EH (cell line): ENCODE results near the gene RDH16.
"Not testable (repeated sequence)": the region's sequence is repeated elsewhere in the genome, so short reads cannot be mapped to it uniquely, and the experiment has no call there.

Source experiments
- DNase-seq: peaks from one replicate; pipeline ENCODE4 v3.0.0-alpha.2; 2015; ENCODE audit warnings: low read depth

Gene RDH16

GRCh38 chr12:56989861-56990610, 32.6 kb upstream of the RDH16 start:
- DNase-seq = peak; percentile 63

GRCh38 chr12:56988207-56988739, 30.9 kb upstream of the RDH16 start:
- no peak for DNase-seq

DNA sequence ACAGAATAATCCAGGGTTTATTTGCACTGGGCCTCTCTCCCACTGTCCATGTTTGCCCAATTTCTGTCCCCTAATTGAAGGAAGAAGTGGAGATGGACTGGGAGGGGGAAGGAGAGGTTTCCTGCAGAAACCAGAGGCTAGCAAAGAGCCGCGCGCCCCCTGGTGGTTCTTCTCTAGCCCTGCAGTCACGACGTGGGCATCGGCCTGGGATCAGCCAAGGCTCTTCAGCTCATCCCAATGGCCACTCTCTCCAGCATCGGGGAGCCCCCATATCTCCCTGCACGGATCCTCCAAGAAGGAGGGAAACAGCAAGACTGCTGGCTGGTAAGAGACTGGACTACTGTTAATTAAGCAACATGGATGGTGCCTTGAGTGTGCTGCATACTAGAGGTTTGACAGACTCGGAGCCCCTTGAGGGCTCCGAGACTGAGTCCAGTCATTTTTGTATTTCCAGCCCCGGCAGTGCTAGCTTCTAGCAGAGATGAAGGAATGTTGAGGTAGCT, 30.2 kb upstream of the RDH16 start:
- DNase-seq = peak; percentile 80

DNA sequence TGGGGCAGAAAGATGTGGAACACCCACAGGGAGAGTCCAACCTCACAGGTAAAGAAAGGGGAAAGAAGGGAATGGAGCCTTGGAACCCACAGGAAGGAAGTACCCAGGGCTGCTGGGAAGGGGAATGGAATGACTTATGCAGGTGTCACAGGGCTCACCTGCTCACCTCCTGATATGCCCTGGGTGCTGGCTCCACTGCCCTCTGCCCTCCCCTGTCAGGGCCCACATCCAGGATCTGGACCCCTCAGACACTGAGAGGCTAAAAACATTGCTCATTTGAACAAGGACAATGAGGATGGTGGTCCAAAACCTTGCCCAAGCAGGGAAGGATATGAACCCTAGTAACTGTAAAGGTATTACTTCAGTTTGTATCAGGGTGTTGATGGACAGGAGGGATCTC, 29.6 kb upstream of the RDH16 start:
- DNase-seq = no peak

- DNase-seq = peak; percentile 53
These were observed 28.3 kb upstream of the RDH16 start for GRCh38 chr12:56985714-56986113.

DNA sequence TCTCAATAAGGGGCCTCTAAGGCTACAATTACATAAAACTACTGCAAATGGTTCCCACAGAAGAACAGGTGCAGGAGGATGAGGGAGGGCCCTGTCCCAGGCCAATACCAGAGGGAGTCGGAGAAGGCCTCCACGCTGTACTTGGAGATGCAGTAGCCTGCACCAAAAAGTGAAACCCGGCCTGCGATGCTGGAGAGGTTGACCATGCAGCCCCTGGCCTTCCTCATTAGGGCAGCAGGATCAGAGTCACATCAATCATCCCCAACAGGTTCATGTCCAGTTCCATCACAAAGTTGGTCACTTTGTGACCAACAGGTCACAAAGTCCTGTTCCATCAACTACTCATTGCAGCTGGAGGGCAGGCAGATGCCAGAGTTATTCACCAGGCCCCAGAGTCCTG, 26.0 kb upstream of the RDH16 start:
- DNase-seq = no peak

DNA sequence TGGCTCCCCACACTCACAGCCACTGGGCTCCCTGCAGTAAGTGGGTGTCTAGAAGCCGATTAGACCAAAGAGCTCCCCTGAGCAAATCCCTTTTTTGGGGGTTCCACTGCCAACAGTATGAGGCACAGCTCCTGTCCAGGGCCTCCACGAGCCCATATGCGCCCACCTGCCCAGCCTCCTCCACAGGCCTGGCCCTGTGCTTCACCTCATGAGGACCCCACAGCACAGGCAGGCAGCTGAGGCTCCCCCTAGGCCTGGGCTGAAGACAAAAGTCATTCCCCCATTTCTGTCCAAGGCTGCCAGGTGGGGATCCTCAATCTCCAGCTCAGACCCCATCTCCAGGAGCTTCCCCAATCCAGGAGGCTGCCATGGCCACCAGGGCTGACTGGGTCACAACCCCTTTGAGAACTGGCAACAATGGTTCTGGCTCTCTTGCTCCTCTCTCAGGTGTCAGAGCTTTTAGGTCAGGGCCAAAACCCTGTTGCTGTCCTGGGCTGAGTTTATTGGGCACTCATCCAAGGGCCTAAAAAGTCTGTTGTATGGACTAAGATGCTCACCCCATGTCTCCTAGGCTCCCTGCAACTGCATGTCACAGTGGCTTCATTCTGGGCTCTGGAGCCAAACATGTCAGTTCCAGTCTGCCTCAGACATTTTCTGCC, 25.3 kb upstream of the RDH16 start:
- DNase-seq = not testable (repeated sequence)

GRCh38 chr12:56980941-56981530, 23.6 kb upstream of the RDH16 start:
- no peak for DNase-seq

DNA sequence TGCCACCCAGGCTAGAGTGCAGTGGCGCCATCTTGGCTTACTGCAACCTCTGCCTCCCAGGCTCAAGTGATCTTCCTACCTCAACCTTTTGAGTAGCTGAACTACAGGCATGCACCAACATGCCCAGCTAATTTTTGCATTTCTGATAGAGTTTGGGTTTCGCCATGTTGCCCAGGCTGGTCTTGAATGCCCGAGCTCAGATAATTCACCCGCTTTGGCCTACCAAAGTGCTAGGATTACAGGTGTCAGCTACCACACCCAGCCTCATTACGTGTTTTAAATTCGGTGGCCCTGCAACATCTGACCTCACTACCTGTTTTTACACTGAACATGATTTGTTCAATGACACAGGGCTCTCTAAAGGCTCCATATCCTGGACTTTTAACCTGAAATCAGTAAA, 22.9 kb upstream of the RDH16 start:
- no peak for DNase-seq

DNA sequence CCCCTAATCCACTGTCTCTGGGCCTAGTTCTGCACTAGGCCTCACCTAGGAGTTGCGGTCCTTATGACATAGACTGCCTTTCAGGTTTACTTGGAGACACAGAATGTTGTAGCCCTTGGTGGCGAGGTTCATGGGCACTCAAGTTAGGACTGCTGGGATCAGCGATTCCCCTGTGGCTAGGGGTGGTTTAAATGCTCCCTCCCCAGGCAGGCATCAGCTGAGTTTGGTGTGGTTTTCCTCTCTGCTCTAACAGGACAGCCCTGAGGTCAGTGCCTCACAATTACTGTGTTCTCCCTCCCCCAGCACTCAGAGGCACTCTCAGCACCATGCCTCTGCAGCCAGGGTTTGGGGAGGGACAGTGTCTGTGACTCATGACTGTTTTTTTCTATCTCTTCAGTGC, 22.2 kb upstream of the RDH16 start:
- DNase-seq = peak; percentile 26

DNA sequence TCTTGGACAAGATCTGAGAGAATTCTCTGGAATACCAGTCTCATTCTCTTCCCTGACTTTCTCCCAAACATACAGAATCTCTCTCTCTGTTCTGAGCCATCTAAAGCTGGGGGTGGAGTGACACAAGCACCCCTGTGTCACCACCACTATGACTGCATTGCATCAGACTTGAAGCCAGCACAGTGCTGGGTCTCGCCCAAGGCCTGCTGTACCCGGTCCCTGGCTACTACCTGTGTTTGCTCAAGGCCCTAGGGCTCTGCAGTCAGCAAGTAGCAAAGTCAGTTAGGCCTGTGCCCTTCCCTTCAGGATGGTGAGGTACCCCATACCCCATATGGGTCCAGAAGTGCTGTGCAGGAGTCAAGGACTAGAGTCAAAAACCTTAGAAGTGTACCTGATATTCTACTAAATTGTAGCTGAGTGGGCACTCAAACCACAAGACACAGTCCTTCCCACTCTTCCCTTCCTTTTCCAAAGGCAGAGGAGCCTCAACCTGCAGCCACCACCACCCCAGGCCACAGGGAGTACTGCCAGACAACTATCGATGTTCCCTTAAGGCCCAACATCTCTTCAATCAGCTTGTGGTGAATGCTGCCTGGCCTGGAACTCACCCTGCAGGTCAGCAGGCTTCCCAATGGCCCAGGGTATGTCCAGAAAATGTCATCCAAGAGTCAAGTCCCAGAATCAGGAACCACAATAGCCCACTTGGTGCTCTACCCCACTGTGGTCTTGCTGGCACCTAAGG, 21.2 kb upstream of the RDH16 start:
- no peak for DNase-seq

DNA sequence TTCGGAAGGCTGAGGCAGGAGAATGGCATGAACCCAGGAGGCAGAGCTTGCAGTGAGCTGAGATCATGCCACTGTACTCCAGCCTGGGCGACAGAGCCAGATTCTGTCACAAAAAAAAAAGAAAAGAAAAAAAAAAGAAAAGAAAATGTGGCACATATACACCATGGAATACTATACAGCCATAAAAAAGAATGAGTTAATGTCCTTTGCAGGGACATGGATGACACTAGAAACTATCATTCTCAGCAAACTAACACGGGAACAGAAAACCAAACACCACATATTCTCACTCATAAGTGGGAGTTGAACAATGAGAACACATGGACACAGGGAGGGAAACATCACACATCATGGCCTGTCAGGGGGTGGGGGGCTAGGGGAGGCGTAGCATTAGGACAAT, 20.0 kb upstream of the RDH16 start:
- DNase-seq = not testable (repeated sequence)

GRCh38 chr12:56974224-56974623, 16.8 kb upstream of the RDH16 start:
- DNase-seq = not testable (repeated sequence)

DNA sequence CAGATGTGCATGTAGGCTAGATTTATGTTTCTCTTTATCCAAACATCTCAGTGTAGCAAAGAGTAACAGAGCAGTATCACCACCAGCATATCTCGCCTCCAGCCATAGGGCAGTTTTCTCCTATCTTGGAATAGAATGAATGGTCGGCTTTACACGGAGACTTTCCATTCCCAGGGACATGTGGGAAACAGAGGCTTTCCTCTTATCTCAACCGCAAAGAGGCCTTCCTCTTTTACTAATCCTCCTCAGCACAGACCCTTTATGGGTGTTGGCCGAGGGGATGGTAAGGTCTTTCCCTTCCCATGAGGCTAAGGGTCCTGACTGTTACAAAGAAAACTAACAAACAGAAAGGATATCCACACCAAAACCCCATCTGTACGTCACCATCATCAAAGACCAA, 11.5 kb upstream of the RDH16 start:
- not testable (repeated sequence) for DNase-seq

DNA sequence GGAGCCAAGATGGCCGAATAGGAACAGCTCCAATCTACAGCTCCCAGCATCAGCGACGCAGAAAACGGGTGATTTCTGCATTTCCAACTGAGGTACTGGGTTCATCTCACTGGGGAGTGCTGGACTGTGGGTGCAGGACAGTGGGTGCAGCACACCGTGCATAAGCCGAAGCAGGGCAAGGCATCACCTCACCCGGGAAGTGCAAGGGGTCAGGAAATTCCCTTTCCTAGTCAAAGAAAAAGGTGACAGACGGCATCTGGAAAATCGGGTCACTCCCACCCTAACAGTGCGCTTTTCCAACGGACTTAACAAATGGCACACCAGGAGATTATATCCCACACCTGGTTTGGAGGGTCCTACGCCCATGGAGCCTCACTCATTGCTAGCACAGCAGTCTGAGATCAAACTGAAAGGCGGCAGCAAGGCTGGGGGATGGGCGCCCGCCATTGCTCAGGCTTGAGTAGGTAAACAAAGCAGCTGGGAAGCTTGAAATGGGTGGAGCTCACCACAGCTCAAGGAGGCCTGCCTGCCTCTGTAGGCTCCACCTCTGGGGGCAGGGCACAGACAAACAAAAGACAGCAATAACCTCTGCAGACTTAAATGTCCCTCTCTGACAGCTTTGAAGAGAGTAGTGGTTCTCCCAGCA, 8.7 kb upstream of the RDH16 start:
- not testable (repeated sequence) for DNase-seq

DNA sequence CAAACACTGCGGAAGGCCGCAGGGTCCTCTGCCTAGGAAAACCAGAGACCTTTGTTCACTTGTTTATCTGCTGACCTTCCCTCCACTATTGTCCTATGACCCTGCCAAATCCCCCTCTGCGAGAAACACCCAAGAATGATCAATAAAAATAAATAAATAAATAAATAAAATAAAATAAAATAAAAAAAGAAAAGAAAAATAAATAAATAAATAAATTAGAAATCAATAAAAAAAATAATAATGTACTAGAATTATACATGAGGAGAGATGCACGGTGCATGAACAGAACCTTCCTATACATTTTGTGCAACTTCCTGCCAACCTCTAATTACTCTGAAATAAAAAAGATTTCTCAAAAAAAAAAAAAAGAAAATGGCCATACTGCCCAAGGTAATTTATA, 7.7 kb upstream of the RDH16 start:
- DNase-seq = not testable (repeated sequence)

DNA sequence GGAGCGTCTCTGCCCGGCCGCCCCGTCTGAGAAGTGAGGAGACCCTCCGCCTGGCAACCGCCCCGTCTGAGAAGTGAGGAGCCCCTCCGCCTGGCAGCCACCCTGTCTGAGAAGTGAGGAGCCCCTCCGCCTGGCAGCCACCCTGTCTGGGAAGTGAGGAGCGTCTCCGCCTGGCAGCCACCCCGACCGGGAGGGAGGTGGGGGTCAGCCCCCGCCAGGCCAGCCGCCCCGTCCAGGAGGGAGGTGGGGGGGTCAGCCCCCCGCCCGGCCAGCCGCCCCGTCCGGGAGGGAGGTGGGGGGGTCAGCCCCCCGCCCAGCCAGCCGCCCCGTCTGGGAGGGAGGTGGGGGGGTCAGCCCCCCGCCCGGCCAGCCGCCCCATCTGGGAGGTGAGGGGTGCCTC, 6.1 kb upstream of the RDH16 start:
- not testable (repeated sequence) for DNase-seq

DNA sequence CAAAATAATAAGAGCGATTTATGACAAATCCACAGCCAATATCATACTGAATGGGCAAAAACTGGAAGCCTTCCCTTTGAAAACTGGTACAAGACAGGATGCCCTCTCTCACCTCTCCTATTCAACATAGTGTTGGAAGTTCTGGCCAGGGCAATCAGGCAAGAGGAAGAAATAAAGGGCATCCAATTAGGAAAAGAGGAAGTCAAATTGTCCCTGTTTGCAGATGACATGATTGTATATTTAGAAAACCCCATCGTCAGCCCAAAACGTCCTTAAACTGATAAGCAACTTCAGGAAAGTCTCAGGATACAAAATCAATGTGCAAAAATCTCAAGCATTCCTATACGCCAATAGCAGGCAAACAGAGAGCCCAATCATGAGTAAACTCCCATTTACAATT, 4.8 kb upstream of the RDH16 start:
- not testable (repeated sequence) for DNase-seq

DNA sequence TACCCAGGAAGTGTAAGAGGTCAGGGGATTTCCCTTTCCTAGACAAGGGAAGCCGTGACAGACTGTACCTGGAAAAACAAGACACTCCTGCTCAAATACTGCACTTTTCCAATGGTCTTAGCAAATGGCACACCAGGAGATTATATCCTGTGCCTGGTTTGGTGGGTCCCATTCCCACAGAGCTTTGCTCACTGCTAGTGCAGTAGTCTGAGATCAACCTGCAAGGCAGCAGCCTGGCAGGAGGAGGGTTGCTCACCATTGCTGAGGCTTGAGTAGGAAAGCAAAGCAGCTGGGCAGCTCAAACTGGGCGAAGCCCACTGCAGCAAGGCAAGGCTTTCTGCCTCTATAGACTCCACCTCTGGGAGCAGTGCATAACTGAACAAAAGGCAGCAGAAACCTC, 1.0 kb upstream of the RDH16 start:
- DNase-seq = no peak

DNA sequence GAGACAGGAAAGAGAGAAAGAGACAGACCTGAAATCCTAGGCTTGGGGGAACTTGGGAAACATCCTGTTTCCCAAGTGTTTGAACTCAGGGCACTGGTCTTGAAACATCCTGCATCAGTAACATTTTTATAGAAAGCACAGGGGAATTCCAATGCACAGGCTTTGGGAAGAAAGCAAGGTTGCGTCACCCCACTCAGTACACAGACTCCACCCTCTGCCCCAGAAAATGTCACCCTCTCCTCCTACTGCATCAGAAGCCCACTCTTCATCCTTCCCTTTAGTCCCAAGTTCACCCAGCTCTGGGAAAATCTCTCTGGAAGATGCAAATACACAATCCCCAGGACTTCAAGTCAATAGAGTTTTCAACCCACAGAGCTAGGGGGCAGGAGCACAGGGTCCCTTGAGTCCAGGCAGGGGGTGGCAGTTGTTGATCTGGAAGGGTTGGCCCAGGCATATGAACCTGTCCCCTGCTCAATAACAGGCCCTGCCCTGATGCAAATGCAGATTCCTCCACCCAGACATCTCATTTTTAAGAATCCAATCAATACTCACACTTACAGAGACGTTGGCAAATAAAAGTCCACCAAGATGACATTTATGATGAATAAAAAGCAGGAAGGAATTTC, 1.7 kb downstream of the RDH16 start:
- no peak for DNase-seq

GRCh38 chr12:56954958-56955355, 2.5 kb downstream of the RDH16 start:
- no peak for DNase-seq
